Measurements from ENCODE around the gene SMYD3.

The SMYD3 gene

GRCh38 chr1:246210756-246211155, 296.3 kb downstream of the SMYD3 start:
- Histone ChIP-seq H3K9ac (no peak overlapping the region), H3K27me3 (ENCODE audit: insufficient read depth, low read depth) (no peaks in the 10 kb centered on the region), H3K4me2 (no peak overlapping the region), H3K4me1 (ENCODE audit: low read depth, poor library complexity, severe bottlenecking) (no peaks in the 10 kb centered on the region), H2AFZ (ENCODE audit: low read depth) (no peak overlapping the region), H3K79me2 (ENCODE audit: insufficient read depth, low read depth) (no peaks in the 10 kb centered on the region), H3K36me3 (ENCODE audit: insufficient read depth) (no peaks in the 10 kb centered on the region; the same call in 1 of the 2 replicates), H3K27ac (no peak overlapping the region), H3K4me3 (IDR thresholded peaks at IDR 0.05; ENCODE audit: insufficient read depth, low read depth, low read length) (no peak overlapping the region), H4K20me1 (ENCODE audit: insufficient read depth) (no peaks in the 10 kb centered on the region)
- TF ChIP-seq, protein P1, sequence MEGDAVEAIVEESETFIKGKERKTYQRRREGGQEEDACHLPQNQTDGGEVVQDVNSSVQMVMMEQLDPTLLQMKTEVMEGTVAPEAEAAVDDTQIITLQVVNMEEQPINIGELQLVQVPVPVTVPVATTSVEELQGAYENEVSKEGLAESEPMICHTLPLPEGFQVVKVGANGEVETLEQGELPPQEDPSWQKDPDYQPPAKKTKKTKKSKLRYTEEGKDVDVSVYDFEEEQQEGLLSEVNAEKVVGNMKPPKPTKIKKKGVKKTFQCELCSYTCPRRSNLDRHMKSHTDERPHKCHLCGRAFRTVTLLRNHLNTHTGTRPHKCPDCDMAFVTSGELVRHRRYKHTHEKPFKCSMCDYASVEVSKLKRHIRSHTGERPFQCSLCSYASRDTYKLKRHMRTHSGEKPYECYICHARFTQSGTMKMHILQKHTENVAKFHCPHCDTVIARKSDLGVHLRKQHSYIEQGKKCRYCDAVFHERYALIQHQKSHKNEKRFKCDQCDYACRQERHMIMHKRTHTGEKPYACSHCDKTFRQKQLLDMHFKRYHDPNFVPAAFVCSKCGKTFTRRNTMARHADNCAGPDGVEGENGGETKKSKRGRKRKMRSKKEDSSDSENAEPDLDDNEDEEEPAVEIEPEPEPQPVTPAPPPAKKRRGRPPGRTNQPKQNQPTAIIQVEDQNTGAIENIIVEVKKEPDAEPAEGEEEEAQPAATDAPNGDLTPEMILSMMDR (conservative IDR thresholded peaks at IDR 0.05; ENCODE audit: low read depth, low read length): no peak

DNA sequence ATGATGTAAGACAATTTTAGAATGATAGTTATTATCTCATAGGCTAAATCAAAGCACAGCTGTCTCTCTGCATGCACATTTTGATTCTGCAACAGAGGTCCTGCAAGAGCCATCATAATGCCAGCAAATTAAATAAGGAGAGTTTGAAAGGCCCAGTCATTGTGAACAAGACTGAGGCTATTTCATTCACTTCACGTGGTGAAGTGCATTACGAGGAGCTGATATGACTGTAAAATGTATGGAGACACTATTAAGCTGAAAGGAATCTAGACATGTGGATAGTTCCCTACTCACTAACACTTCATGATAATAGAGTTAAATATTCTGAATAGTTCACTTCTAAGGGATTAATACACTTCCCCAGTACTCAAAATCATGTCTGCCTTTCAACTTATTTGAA, 299.0 kb downstream of the SMYD3 start:
- H3K9ac ChIP-seq: no peak overlapping the region
- H3K4me3 ChIP-seq (IDR thresholded peaks at IDR 0.05; ENCODE audit: insufficient read depth, low read depth, low read length): no peak overlapping the region

DNA sequence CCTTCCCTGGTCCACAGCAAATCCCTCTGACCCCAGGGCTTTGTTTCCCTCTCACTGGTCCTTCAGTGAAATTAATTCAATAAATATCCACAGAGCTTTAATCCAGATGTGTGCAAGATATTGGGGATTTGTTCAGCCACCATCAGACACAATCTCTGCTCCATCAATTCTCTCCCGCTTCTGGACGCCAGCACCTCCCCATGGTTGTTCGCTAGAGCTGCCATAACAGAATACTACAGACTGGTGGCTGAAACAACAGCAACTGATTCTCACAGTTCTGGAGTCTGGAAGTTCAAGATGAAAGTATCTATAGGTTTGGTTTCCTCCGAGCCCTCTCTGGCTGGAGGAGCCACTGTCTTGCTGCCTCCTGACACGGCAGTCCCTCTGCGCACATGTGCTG, 303.9 kb downstream of the SMYD3 start:
- no peaks in the 10 kb centered on the region for H3K4me1 ChIP-seq (ENCODE audit: low read depth, poor library complexity, severe bottlenecking)
- H3K4me3 ChIP-seq (IDR thresholded peaks at IDR 0.05; ENCODE audit: insufficient read depth, low read depth, low read length): no peak overlapping the region
- TF ChIP-seq, protein P1 (conservative IDR thresholded peaks at IDR 0.05; ENCODE audit: low read depth, low read length): no peak
- H3K27me3 ChIP-seq (ENCODE audit: insufficient read depth, low read depth): no peaks in the 10 kb centered on the region
- no peaks in the 10 kb centered on the region for H3K79me2 ChIP-seq (ENCODE audit: insufficient read depth, low read depth)
- H2AFZ ChIP-seq (ENCODE audit: low read depth): no peak overlapping the region
- no peak overlapping the region for H3K27ac ChIP-seq
- H3K9ac ChIP-seq: no peak overlapping the region
- H4K20me1 ChIP-seq (ENCODE audit: insufficient read depth): no peaks in the 10 kb centered on the region
- no peak overlapping the region for H3K4me2 ChIP-seq
- H3K36me3 ChIP-seq (ENCODE audit: insufficient read depth): no peaks in the 10 kb centered on the region

More for the DNA sequence above, 299.0 kb downstream of the SMYD3 start:
- Histone ChIP-seq H3K27ac (no peak overlapping the region), H3K4me2 (no peak overlapping the region), H3K36me3 (ENCODE audit: insufficient read depth) (no peaks in the 10 kb centered on the region; the same call in 1 of the 2 replicates), H2AFZ (ENCODE audit: low read depth) (no peak overlapping the region), H3K4me1 (ENCODE audit: low read depth, poor library complexity, severe bottlenecking) (no peaks in the 10 kb centered on the region), H3K79me2 (ENCODE audit: insufficient read depth, low read depth) (no peaks in the 10 kb centered on the region), H3K27me3 (ENCODE audit: insufficient read depth, low read depth) (no peaks in the 10 kb centered on the region), H4K20me1 (ENCODE audit: insufficient read depth) (no peaks in the 10 kb centered on the region)
- TF ChIP-seq, protein P1 (conservative IDR thresholded peaks at IDR 0.05; ENCODE audit: low read depth, low read length): no peak

- no peak overlapping the region for H2AFZ ChIP-seq (ENCODE audit: low read depth)
Measured at GRCh38 chr1:246200738-246201137, 306.3 kb downstream of the SMYD3 start.

More at GRCh38 chr1:246200738-246201137, 306.3 kb downstream of the SMYD3 start:
- Histone ChIP-seq H3K4me1 (ENCODE audit: low read depth, poor library complexity, severe bottlenecking) (no peaks in the 10 kb centered on the region), H3K79me2 (ENCODE audit: insufficient read depth, low read depth) (no peaks in the 10 kb centered on the region), H3K4me2 (no peak overlapping the region), H3K27ac (no peak overlapping the region), H3K9ac (no peak overlapping the region), H3K4me3 (IDR thresholded peaks at IDR 0.05; ENCODE audit: insufficient read depth, low read depth, low read length) (no peak overlapping the region), H3K36me3 (ENCODE audit: insufficient read depth) (no peaks in the 10 kb centered on the region), H4K20me1 (ENCODE audit: insufficient read depth) (no peaks in the 10 kb centered on the region), H3K27me3 (ENCODE audit: insufficient read depth, low read depth) (no peaks in the 10 kb centered on the region)
- TF ChIP-seq, protein P1 (conservative IDR thresholded peaks at IDR 0.05; ENCODE audit: low read depth, low read length): no peak
